ENCODE data around the gene KLF9.

The KLF9 gene

GRCh38 chr9:70352356-70352755 is 62.1 kb downstream of the KLF9 start:
- DNase-seq, result no peak

- no peak for DNase-seq
Measured at GRCh38 chr9:70347046-70347445, 67.4 kb downstream of the KLF9 start.

GRCh38 chr9:70340572-70340971 is 73.9 kb downstream of the KLF9 start:
- DNase-seq, result no peak
